ENCODE data around the gene TMEM87A. TPM values are rescaled to one million over a fixed set of nuclear protein-coding genes. Genes with fewer than 3 reads are reported as not detected.
"Not testable (repeated sequence)": the region's sequence is repeated elsewhere in the genome, so short reads cannot be mapped to it uniquely, and the experiment has no call there.

The TMEM87A gene
- total and polyA plus RNA-seq, 12 donors: 16.8 to 128 (median 49.6) TPM

GRCh38 chr15:42233107-42233506, 40.1 kb downstream of the TMEM87A start:
- peaks cover 0 to 41% of the 10 kb centered on the region in 2 donors for H3K36me3 ChIP-seq (replicated peaks in 1 of 2)
- no peaks in the 10 kb centered on the region for H3K4me1 ChIP-seq (replicated peaks in 1 of 2)
- intact Hi-C loops (cut with DNase I): no loop called here
- no peak overlapping the region for H3K4me3 ChIP-seq
- no peak for TF ChIP-seq POLR2A (IDR thresholded peaks at IDR 0.05)
- no peak for TF ChIP-seq CTCF (IDR thresholded peaks at IDR 0.05)
- no peak overlapping the region for H3K27ac ChIP-seq
- H3K9me3 ChIP-seq (replicated peaks in 1 of 3): no peaks in the 10 kb centered on the region
- H3K27me3 ChIP-seq: no peaks in the 10 kb centered on the region
- no peak for DNase-seq
- 85 to 93% (median 89%) methylated on average over 2 of the region's 2 CpGs for WGBS, 4 donors

DNA sequence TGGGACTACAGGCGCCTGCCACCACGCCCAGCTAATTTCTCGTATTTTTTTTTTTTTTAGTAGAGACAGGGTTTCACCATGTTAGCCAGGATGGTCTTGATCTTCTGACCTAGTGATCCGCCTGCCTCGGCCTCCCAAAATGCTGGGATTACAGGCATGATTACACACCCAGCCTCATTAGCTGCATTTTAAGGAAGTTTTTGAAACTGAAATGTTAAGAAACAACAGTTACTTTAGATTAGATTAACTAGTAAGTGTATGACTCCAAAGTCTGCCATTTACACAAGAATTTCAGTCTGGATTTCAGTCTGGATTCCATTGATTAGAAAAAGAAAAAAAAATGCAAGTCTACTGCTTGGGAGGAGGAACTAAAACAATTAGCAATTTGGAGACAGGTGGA, 40.6 kb downstream of the TMEM87A start:
- Histone ChIP-seq H3K27ac (no peak overlapping the region), H3K4me1 (replicated peaks in 1 of 2) (no peaks in the 10 kb centered on the region), H3K36me3 (replicated peaks in 1 of 2) (peaks cover 0 to 45% of the 10 kb centered on the region in 2 donors), H3K27me3 (no peaks in the 10 kb centered on the region), H3K9me3 (replicated peaks in 1 of 3) (no peaks in the 10 kb centered on the region), H3K4me3 (no peak overlapping the region)
- intact Hi-C loops (cut with DNase I): no loop called here
- DNase-seq: no peak
- TF ChIP-seq POLR2A (IDR thresholded peaks at IDR 0.05) (no peak), CTCF (IDR thresholded peaks at IDR 0.05) (no peak)
- WGBS, 4 donors: 73 to 80% (median 75%) methylated on average over 5 of the region's 5 CpGs

DNA sequence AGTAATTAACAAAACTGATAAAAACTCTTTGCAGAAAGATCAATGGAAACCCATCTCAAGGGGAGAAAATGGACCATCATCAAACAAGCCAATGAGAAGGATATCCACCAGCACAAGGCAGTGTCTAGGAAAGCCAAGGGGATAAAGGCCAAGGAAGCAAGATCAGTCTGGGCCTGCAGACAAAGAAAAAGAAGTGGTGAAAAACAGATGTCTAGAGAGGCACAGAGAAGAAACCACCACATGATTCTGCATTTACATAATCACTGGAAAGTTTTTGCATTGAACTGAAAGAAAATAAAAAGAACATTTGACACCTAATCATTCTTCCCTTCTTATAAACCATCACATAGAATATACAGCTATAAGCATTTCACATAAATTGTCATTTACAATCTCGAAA, 42.1 kb downstream of the TMEM87A start:
- intact Hi-C loops (cut with DNase I): no loop called here

DNA sequence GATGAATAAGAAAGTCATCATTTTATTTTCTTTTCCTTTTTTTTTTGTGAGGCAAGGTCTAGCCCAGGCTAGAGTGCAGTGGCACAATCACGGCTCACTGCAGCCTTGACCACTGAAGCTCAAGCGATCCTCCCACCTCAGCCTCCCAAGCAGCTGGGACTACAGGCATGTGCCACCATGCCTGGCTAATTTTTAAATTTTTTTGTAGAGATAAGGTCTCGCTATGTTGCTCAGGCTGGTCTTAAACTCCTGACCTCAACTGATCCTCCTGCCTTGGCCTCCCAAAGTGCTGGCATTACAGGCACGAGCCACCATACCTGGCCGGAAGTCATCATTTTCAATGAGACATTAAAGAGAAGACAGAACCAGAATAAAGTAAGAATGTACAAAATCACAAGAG, 44.3 kb downstream of the TMEM87A start:
- WGBS, 4 donors: 89 to 98% (median 97%) methylated on average over 5 of the region's 5 CpGs
- peaks cover 0 to 63% of the 10 kb centered on the region in 2 donors for H3K36me3 ChIP-seq (replicated peaks in 1 of 2)

More for the DNA sequence above, 42.1 kb downstream of the TMEM87A start:
- no peak for DNase-seq
- H3K9me3 ChIP-seq (replicated peaks in 1 of 3): no peaks in the 10 kb centered on the region
- TF ChIP-seq CTCF (IDR thresholded peaks at IDR 0.05) (no peak), POLR2A (IDR thresholded peaks at IDR 0.05) (no peak)
- H3K4me1 ChIP-seq (replicated peaks in 1 of 2): no peaks in the 10 kb centered on the region
- no peak overlapping the region for H3K4me3 ChIP-seq
- WGBS, 4 donors: 92 to 95% (median 95%) methylated on average over 1 of the region's 1 CpG
- H3K27me3 ChIP-seq: no peaks in the 10 kb centered on the region
- H3K36me3 ChIP-seq (replicated peaks in 1 of 2): peaks cover 0 to 56% of the 10 kb centered on the region in 2 donors
- H3K27ac ChIP-seq: no peak overlapping the region

DNA sequence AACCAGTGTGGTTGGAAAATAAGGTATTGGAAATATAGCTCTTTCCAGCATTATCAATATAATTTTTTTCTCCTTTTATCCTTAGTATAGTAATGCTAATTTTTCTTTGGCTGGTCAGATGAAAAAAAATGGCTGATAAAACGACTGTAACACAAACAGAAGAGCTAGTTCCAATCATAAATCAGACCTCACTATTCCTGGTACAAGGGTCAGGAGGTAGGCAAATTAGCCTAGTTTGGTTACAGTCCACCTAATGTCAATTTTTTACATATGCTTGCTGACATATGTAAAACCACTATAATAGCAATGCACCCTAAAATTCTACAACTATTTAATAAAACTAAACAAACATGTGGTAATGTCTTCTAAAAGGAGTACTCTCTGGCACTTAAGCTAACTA, 45.2 kb downstream of the TMEM87A start:
- no peaks in the 10 kb centered on the region for H3K4me1 ChIP-seq (replicated peaks in 1 of 2)
- H3K4me3 ChIP-seq: no peak overlapping the region
- TF ChIP-seq POLR2A (IDR thresholded peaks at IDR 0.05): no peak
- TF ChIP-seq CTCF (IDR thresholded peaks at IDR 0.05): no peak
- H3K27ac ChIP-seq: no peak overlapping the region
- intact Hi-C loops (cut with DNase I): no loop called here
- no peak for DNase-seq
- no peaks in the 10 kb centered on the region for H3K27me3 ChIP-seq
- peaks cover 0 to 71% of the 10 kb centered on the region in 2 donors for H3K36me3 ChIP-seq (replicated peaks in 1 of 2)
- 45 to 67% (median 58%) methylated on average over 1 of the region's 1 CpG for WGBS, 4 donors
- no peaks in the 10 kb centered on the region for H3K9me3 ChIP-seq (replicated peaks in 1 of 3)

More for the DNA sequence above, 44.3 kb downstream of the TMEM87A start:
- H3K27me3 ChIP-seq; H3K4me3 ChIP-seq; H3K4me1 ChIP-seq (replicated peaks in 1 of 2); intact Hi-C loops (cut with DNase I); DNase-seq; H3K9me3 ChIP-seq (replicated peaks in 1 of 3); H3K27ac ChIP-seq: not testable (repeated sequence)

All from adrenal gland (tissue), 12 donors.